Peyer's patch (tissue), 4 donors: ENCODE results near the gene RTP5. TPM values are rescaled to one million over a fixed set of nuclear protein-coding genes. Genes with fewer than 3 reads are reported as not detected.
A peak's percentile ranks its signal among the peaks of the same experiment; 100 is the strongest.

Experiments
- DNase-seq, 3 donors: peaks; one replicate each; pipeline ENCODE4 v3.0.0-alpha.2; 2017 to 2019
- H3K27ac ChIP-seq, 4 donors: fragments of 200-600 bp; sonication (generic); one replicate each; pipeline ENCODE4 v1.5.1; 2016 to 2019
- H3K27me3 ChIP-seq, 2 donors: fragments of 200-600 bp; sonication (generic); one replicate each; pipeline ENCODE4 v1.5.1; 2019
- H3K36me3 ChIP-seq, 3 donors: fragments of 200-600 bp; sonication (generic); one replicate each; pipeline ENCODE4 v1.5.1; 2016 to 2019
- H3K4me1 ChIP-seq, 4 donors: fragments of 200-600 bp; sonication (generic); one replicate each; pipeline ENCODE4 v1.5.1; 2016 to 2019
- H3K4me3 ChIP-seq, 4 donors: fragments of 200-600 bp; sonication (generic); 1 replicate in 3 of 4; 2 replicates in 1 of 4; pipeline ENCODE4 v1.5.1; 2016 to 2019; ENCODE audit warnings: mild to moderate bottlenecking in 1 of 4
- H3K9me3 ChIP-seq, 4 donors: fragments of 200-600 bp; sonication (generic); one replicate each; pipeline ENCODE4 v1.5.1; 2016 to 2019; ENCODE audit warnings: mild to moderate bottlenecking in 1 of 4
- CTCF ChIP-seq, 6 experiments: fragments of 450-650 bp in 4 of 6; fragments of 200-600 bp in 2 of 6; sonication (generic) in 1 of 6; IDR thresholded peaks; one replicate each; pipeline ENCODE4 v1.5.1; 2017 to 2019; ENCODE audit warnings: antibody characterized with exemption in 6 of 6, mild to moderate bottlenecking in 3 of 6, moderate library complexity in 1 of 6
- POLR2A ChIP-seq, 2 donors: fragments of 450-650 bp; IDR thresholded peaks; one replicate each; pipeline ENCODE4 v1.5.1; 2017; ENCODE audit warnings: antibody characterized with exemption in 2 of 2, mild to moderate bottlenecking in 2 of 2, moderate library complexity in 2 of 2
- total RNA-seq, 4 donors: library from RNA; depleted of rRNA; stranded (reverse); fragments of >200 nt; gene quantifications; one replicate each; pipeline ENCODE4 v1.1.0, GENCODE V29; 2016

RTP5 gene
- total RNA-seq, 4 donors from 2014 or later = 0.54 TPM; not detected in 3

GRCh38 chr2:241852981-241853631 is 16.4 kb upstream of the RTP5 start:
- no peak for TF ChIP-seq CTCF (IDR thresholded peaks at IDR 0.05)
- TF ChIP-seq POLR2A (IDR thresholded peaks at IDR 0.05) = no peak
- H3K36me3 ChIP-seq = no peaks in the 10 kb centered on the region
- no peak overlapping the region for H3K27ac ChIP-seq
- no peaks in the 10 kb centered on the region for H3K27me3 ChIP-seq
- H3K9me3 ChIP-seq = no peaks in the 10 kb centered on the region
- peak in 1 of 3 donors; percentile 38 for DNase-seq
- no peak overlapping the region for H3K4me3 ChIP-seq
- H3K4me1 ChIP-seq = no peaks in the 10 kb centered on the region

- Histone ChIP-seq H3K36me3 (no peaks in the 10 kb centered on the region), H3K4me1 (peaks cover 0 to 3% (median under 1%) of the 10 kb centered on the region in 4 donors), H3K27ac (no peak overlapping the region), H3K27me3 (no peaks in the 10 kb centered on the region), H3K9me3 (no peaks in the 10 kb centered on the region), H3K4me3 (no peak overlapping the region)
- no peak for TF ChIP-seq CTCF (IDR thresholded peaks at IDR 0.05)
- TF ChIP-seq POLR2A (IDR thresholded peaks at IDR 0.05) = no peak
- peak in 2 of 3 donors; percentile 42 to 43 for DNase-seq
Observed at GRCh38 chr2:241853651-241854341, 15.7 kb upstream of the RTP5 start.

- Histone ChIP-seq H3K4me1 (peaks cover 0 to 11% (median 8%) of the 10 kb centered on the region in 4 donors), H3K36me3 (no peaks in the 10 kb centered on the region), H3K4me3 (no peak overlapping the region), H3K9me3 (no peaks in the 10 kb centered on the region), H3K27me3 (no peaks in the 10 kb centered on the region), H3K27ac (no peak overlapping the region)
- TF ChIP-seq CTCF (IDR thresholded peaks at IDR 0.05) = no peak
- TF ChIP-seq POLR2A (IDR thresholded peaks at IDR 0.05) = no peak
- DNase-seq = peak in 1 of 3 donors; percentile 43
Observed at GRCh38 chr2:241854342-241855244, 14.9 kb upstream of the RTP5 start.

- no peaks in the 10 kb centered on the region for H3K9me3 ChIP-seq
- peak in 1 of 3 donors; percentile 45 for DNase-seq
- H3K27ac ChIP-seq = no peak overlapping the region
- H3K27me3 ChIP-seq = no peaks in the 10 kb centered on the region
- no peak for TF ChIP-seq CTCF (IDR thresholded peaks at IDR 0.05)
- no peak for TF ChIP-seq POLR2A (IDR thresholded peaks at IDR 0.05)
- H3K4me1 ChIP-seq = peaks cover 0 to 19% (median 14%) of the 10 kb centered on the region in 4 donors
- H3K4me3 ChIP-seq = no peak overlapping the region
- H3K36me3 ChIP-seq = no peaks in the 10 kb centered on the region
Observed at GRCh38 chr2:241855245-241855887, 14.2 kb upstream of the RTP5 start.

GRCh38 chr2:241855888-241856422 is 13.6 kb upstream of the RTP5 start:
- peak overlapping the region in 1 of 4 donors; percentile 6 for H3K4me3 ChIP-seq
- H3K27me3 ChIP-seq = no peaks in the 10 kb centered on the region
- H3K9me3 ChIP-seq = no peaks in the 10 kb centered on the region
- H3K27ac ChIP-seq = peak overlapping the region in 1 of 4 donors; percentile 25
- TF ChIP-seq POLR2A (IDR thresholded peaks at IDR 0.05) (no peak), CTCF (IDR thresholded peaks at IDR 0.05) (no peak)
- DNase-seq = peak in 1 of 3 donors; percentile 46
- H3K36me3 ChIP-seq = no peaks in the 10 kb centered on the region
- peaks cover 0 to 23% (median 18%) of the 10 kb centered on the region in 4 donors for H3K4me1 ChIP-seq
